ENCODE results near the gene TRIM37.
"Not testable (repeated sequence)": the region's sequence is repeated elsewhere in the genome, so short reads cannot be mapped to it uniquely, and the experiment has no call there.

TRIM37 gene

GRCh38 chr17:59111539-59111938 lies 4.9 kb upstream of the TRIM37 start:
- no peak for DNase-seq

GRCh38 chr17:59110973-59111372 lies 4.3 kb upstream of the TRIM37 start:
- DNase-seq: no peak

GRCh38 chr17:59108400-59109102 lies 1.9 kb upstream of the TRIM37 start:
- no peak for DNase-seq

GRCh38 chr17:59107306-59107670 lies 608 bp upstream of the TRIM37 start:
- DNase-seq: no peak

- peak; percentile 51 to 55 for DNase-seq
Measured at GRCh38 chr17:59105852-59106462, 723 bp downstream of the TRIM37 start.

- DNase-seq: no peak
Measured at GRCh38 chr17:59101178-59101577, 5.5 kb downstream of the TRIM37 start.

GRCh38 chr17:59097876-59098275 lies 8.8 kb downstream of the TRIM37 start:
- no peak for DNase-seq

GRCh38 chr17:59094861-59095530 lies 11.7 kb downstream of the TRIM37 start:
- DNase-seq: no peak

GRCh38 chr17:59093702-59094231 lies 12.9 kb downstream of the TRIM37 start:
- no peak for DNase-seq

- no peak for DNase-seq
Measured at GRCh38 chr17:59093145-59093701, 13.5 kb downstream of the TRIM37 start.

- not testable (repeated sequence) for DNase-seq
Measured at GRCh38 chr17:59090593-59090992, 16.1 kb downstream of the TRIM37 start.

- no peak for DNase-seq
Measured at GRCh38 chr17:59084154-59084553, 22.5 kb downstream of the TRIM37 start.

- no peak for DNase-seq
Measured at GRCh38 chr17:59074494-59074893, 32.2 kb downstream of the TRIM37 start.

GRCh38 chr17:59073972-59074371 lies 32.7 kb downstream of the TRIM37 start:
- no peak for DNase-seq

GRCh38 chr17:59069856-59070255 lies 36.8 kb downstream of the TRIM37 start:
- no peak for DNase-seq

- no peak for DNase-seq
Measured at GRCh38 chr17:59067756-59068155, 38.9 kb downstream of the TRIM37 start.

GRCh38 chr17:59067340-59067739 lies 39.3 kb downstream of the TRIM37 start:
- DNase-seq: no peak

- DNase-seq: no peak
Measured at GRCh38 chr17:59062509-59062908, 44.2 kb downstream of the TRIM37 start.

GRCh38 chr17:59056857-59057256 lies 49.8 kb downstream of the TRIM37 start:
- no peak for DNase-seq

GRCh38 chr17:59049798-59050197 lies 56.9 kb downstream of the TRIM37 start:
- DNase-seq: no peak

- DNase-seq: no peak
Measured at GRCh38 chr17:59047616-59048015, 59.1 kb downstream of the TRIM37 start.

- DNase-seq: no peak
Measured at GRCh38 chr17:59046192-59046591, 60.5 kb downstream of the TRIM37 start.

- peak in 1 of 2 donors; percentile 9 for DNase-seq
Measured at GRCh38 chr17:59038734-59039133, 67.9 kb downstream of the TRIM37 start.

- DNase-seq: no peak
Measured at GRCh38 chr17:59037960-59038359, 68.7 kb downstream of the TRIM37 start.
